HG02763 (cell line): ENCODE measurements around the gene LAYN.

Experiments
- ATAC-seq: cut with Tn5 transposase; IDR thresholded peaks from one replicate; pipeline ENCODE4 v1.9.1; 2021; ENCODE audit warnings: mild to moderate bottlenecking, moderate library complexity; ENCODE audit not compliant: unreplicated experiment

Gene LAYN, protein sequence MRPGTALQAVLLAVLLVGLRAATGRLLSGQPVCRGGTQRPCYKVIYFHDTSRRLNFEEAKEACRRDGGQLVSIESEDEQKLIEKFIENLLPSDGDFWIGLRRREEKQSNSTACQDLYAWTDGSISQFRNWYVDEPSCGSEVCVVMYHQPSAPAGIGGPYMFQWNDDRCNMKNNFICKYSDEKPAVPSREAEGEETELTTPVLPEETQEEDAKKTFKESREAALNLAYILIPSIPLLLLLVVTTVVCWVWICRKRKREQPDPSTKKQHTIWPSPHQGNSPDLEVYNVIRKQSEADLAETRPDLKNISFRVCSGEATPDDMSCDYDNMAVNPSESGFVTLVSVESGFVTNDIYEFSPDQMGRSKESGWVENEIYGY

DNA sequence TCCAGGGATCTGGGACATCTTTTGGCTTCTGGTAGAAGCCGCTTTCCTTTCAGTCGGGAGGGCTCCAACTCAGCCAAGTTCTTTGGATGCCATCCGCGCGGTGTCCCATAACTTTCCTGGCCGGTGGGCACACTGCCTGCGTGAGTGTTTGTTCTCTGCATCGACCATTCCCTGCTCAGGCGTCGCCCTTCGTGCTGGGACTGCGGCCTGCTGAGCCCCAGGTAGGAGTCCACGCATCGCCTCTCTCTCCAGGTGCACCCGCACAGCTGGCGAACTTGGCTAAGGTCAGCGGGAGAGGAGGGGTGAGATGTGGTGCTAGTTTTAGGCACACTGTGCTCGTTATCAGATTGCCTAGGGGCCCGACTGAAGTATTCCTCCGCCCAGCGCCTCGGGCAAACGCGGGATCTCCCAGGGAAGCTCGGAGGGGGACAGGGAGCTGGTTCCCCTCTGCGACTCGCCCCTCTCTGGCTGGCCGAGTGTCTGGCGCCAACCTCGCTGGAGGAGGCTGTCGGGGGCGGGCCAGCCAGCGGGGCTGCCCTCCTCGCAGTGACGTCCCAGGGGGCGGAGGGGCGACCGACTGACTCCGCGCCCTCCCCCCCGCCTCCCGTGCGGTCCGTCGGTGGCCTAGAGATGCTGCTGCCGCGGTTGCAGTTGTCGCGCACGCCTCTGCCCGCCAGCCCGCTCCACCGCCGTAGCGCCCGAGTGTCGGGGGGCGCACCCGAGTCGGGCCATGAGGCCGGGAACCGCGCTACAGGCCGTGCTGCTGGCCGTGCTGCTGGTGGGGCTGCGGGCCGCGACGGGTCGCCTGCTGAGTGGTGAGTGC, at the start of gene LAYN:
Gene LAYN, plus strand, starts transcription at position 607 of the 823 bp plus-strand sequence. Its CDS starts 124 bp downstream, at position 731.
- ATAC-seq = no peak

DNA sequence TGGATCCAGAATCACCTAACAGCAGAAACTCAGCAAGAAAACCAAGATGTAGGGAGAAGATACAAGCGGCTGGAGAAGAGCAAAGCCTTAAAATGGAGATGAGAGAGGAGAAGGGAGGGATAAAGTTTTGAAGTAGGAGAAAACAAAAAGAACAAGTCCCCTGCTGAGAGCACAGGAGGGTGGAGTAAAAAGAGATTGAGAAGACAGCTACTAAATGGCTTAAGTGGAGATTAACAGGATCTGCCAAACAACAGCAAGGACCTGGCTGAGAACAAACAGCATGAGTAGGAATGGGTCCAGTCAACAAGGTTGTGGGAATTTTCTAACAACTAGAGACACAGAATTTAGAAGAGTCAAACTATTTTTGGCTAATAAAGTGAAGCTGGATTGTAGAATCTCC, 46.5 kb upstream of the LAYN start:
- no peak for ATAC-seq

DNA sequence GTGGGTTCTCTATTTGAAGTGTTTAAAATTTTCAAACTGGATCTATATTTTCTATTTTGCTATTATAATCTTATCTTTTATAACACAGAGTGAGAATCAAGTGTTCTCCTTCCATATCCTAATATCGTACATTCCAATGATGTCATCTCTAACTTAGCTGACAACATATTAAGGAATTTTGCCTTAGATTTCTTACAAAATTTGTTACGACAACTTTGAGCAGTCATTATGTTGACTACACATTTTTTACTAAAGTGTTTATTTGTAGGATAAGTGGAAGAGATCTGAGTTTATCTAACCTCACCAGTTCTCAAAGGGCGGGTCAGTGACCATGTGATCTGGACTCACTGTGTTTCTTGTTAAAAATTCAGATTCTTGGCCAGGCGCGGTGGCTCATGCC, 41.0 kb upstream of the LAYN start:
- ATAC-seq = no peak

DNA sequence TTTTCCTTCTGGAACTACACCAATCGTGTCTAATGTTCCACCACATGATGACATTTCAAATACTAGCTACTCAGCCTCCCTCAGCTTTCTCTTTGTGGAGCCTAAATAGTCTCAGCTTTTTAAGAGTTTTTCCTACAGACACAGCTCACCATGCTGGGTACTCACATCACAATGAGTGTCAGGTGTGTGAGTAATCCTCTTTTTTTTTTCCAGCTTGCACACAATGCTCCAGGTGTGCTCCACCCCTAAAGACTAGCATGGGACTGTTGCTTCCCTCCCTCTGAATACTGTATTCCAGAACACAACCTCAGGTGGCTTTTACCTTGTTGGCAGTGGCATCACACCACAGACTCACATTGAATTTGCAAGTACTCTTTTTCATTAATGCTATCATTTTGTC, 40.0 kb upstream of the LAYN start:
- ATAC-seq = no peak

DNA sequence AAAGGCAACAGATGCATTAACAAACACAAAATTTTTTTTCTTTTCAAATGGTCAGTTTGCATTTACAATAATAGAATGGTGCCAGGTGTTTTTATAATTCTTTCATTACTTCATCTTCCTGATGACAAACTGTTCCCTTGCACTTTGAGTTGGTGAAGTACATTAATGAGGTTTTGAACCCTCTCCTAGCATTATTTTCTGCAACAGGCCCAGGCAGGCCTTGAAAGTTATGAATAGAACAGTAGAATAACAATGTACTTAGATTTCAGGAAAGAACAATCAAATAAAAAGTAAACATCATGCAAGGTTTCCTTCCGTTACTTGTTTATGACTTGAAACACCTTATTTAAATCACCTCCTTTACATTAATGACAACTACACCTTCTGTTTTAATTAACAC, 37.9 kb upstream of the LAYN start:
- no peak for ATAC-seq

DNA sequence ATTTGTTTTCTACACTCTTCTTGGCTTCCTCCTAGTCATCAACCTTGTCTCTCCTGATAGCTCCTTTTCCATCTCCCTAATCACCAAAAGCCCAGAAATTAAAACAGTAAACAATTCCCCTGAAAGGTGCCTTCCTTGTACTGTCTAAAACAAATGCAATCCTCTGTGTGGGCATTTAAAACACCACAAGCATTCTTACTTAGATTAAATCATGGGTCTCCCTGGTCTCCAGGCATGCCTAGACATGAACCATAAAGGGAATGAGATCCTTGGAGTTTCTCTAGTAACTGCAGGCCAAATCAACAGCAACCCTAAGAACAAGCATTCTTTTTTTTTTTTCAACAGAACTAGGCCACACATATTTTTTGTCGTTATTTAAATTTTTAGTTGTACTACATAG, 30.2 kb upstream of the LAYN start:
- ATAC-seq = no peak

DNA sequence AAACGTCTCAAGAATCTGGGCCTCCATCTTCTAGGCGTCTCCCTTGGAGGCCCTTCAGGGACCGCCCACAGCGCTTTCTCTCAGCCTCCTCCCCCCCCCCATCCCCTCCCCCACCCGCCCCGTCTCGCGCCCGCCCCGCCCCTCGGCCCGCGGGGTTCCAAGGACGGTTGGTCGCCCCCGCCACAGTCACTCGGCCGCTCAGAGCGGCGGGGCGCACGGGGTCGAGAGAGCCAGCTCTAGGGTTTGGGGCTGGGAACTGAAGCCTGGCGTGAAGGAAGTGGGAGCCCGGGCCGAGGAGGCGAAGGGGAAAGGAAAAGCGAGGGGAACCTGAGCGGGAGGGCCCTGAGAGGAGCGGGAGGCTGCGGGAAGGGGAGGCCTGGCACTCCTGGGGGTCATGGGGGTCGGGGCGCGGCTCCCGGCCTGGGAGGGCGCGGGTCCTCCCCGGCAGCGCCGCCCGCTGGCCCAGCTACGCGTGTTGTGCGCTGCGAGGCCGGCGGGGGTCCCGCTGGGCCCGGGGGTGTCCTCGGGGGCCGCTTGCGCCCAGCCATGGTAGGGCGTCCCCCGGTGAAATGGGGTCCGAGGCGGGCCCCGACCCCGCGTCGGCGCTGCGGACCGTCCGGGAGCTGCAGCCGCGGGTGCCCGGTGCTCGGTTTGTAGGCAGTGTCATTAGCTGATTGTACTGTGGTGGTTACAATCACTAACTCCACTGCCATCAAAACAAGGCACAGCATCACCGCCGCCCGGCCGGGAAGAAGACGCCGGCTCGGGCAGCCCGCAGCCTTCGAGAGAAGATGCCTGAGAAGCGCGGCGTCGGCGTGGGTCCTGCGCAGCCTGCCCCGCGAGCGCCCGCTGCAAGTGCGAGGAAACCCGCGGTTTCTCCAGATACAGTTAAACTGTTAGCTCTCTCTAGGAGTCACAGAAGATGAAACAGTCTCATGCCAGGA, 28.0 kb upstream of the LAYN start, which contains the start of gene BTG4:
Gene BTG4, minus strand, starts transcription at position 91 of the 944 bp plus-strand sequence. CDS start 13,610 bp downstream, outside the sequence.
- ATAC-seq = no peak

DNA sequence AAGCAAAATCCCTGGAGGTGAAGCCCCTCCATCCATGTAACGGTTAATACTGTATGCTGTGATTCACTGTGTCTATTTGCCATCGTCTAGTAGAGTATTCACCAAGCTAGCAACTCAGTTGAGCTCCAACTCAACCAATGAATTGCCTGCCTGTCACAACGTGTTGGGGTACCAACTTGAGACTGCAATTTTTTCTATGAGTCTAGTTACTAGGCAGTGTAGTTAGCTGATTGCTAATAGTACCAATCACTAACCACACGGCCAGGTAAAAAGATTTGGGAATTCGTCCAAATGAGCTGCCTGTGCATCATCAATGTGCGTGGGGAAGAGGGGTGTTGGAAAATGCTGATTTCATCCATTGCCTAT, 27.3 kb upstream of the LAYN start:
- ATAC-seq = no peak

DNA sequence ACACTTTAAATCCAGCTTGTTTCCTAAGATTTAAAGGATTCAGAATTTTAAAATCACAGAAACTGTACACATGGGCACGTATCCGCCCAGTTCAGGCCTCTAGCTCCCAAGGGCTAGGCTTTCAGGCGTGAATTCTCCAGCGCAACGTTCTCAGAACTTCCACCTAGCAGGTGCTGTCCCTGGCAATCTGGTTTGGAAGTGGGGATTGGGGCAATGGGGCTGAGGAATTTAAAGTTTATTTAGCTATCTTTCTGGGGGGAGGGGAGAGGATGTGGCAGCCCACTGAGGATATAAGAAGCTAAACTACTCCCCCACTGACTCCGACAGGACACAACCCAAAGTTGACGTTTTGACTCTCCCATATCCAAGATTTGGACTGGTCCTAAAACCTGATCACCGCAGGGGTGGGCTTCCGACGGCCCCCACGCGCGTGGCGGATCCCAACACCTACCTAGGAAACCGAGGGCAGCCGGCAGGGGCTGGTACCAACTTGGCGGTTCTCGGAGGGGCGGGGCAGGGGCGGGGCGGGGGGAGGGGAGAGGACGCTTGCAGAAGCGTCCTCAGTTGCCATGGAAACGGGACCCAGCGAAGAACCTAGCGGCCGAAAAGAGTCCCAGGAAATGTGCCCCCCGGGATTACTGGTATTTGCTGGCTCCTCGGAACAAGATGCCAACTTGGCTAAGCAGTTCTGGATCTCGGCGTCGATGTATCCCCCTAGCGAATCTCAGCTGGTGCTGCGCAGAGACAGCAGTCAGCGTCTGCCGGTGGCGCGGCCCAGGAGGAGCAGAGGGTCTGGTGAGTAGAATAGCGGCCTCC, 26.1 kb upstream of the LAYN start, which contains the start of gene HOATZ:
Gene HOATZ, plus strand, starts transcription at position 563 of the 816 bp plus-strand sequence. Its CDS starts 7 bp downstream, at position 570.
- ATAC-seq = no peak

DNA sequence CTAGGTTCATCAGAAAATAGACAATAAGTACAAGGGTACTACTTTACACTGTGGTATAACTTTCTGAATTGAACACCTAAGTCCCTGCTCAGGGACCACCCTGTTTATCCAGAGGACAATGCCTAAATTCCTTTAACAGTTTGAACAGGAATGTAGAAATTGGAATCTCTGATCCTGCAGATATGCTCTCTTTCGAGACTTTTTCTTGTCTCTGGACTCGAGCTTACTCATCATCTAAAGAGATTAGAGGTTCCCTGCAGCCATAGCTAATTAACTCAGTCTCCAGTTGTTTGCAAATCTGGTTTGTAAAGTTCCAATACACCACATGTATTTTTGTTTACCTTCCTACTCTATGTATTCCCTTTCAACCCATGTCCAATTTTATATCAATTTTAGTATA, 24.9 kb upstream of the LAYN start:
- no peak for ATAC-seq

DNA sequence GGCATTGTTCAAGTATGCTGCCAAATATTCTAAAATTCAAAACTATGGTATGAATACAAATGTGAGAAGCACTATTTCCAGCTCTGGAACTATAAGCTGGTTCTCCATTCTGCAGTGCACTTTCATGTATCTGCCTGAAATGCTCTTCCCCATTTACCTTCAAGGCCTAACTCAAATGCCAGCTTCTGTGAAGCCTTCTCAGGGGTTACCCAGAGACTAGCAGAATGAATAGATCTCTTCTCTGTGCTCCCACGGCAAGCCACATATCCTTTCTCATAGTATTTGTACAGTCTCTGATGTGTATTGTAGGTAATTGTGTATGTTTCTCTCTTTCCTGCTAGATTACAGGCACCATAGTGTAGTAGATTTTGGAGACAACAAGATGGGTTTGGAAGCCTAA, 21.9 kb upstream of the LAYN start:
- ATAC-seq = no peak

DNA sequence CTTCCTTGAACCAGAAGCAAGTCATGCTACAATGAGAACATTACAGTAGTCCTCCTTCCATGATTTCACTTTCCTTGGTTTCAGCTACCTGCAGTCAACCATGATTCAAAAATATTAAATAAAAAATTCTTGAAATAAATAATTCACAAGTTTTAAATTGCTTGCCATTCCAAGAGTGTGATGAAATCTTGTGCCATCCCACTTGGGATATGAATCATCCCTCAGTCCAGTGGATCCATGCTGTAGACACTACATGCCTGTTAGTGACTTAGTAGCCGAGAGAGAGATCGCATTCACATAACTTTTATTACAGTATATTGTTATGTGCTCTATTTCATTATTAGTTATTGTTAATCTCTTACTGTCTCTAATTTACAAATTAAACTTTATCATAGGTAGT, 20.0 kb upstream of the LAYN start:
- no peak for ATAC-seq

DNA sequence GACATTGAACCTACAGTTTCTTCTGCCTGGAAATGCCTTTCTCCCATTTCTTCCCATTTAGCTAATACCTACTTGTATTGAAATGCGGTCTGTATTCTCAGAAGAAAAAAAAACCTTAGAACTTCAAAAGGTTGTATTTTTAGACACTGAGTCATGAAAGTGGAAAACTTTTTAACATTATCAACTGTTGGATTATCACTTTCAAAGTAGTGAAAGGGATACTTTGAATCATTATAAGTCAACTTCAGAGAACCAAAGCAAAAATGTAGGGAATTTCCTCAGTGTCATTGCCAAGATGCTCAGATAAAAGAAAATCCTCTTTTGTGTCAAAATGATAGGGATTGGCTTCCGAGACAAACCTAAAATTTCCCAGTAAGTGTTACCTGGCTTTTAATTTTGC, 19.4 kb upstream of the LAYN start:
- ATAC-seq = no peak

DNA sequence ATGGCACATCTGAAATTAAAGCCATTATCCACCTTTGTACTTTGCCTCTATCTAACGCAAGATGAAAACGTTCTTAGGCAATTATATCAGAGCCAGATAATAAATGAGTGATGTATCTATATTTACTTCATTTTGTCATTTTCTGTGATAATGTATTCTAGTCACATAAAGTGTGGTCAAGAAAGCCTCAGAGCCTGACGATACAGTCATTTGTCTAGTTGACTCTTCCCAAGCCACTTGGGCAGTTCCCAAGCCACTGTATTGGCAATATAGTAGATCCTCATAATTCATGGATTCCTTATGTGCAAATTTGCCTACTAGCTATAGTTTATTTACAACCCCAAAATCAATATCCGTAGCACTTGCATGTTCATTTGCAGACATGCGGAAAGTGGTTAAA, 18.1 kb upstream of the LAYN start:
- no peak for ATAC-seq

DNA sequence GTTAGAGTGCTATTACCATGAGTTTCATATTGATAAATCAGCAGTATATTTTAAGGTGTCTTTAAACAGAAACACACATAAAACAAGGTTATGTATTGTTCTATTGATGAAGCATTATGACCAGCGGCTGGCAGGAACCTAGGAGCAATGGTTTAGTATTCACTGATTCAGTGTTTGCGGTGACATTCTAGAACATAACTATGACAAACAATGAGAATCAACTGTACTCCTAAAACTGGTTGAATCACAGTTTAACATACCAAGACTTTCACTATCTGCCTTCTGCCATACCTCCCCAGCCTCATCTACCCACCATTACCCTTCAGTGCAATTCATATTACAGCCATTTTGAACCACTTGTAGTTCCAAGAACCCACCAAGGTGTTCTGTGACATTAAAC, 17.2 kb upstream of the LAYN start:
- no peak for ATAC-seq

DNA sequence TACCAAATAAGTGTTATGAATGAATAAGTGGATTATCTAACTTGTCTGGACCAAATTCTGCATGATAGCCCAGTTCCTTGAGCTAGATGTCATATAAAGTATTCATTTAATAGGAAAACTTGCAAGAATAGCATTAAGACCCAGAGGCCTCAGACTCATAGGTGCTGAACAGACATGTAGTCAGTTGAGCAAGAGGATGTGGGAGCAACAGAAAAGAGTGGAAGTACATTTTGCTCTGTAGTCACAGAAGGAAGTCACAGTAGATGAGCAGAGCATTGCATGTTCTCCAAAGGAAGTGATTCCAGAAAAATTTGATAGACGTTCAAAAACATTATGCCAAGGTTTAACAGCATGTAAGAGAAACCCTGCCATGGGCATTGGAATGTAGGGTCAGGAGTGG, 16.5 kb upstream of the LAYN start:
- no peak for ATAC-seq

DNA sequence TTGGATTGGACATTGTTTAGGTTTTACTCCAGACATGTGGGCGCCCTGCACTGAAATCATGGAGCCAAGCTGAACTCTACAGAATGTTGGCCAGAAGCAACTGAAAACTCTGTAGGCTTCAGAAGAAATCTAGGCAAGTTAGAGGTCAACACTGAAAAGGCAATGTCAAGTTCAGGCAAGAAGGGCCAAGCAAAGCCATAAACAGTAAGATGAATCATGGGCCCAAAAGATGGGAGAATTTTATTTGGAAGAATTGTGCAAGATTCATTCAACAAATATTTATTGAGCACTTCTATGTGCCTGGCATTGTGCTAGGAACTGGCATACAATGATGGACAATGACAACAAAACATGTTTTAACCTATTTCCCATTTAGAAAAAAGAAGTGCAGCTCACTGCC, 15.1 kb upstream of the LAYN start:
- ATAC-seq = no peak

DNA sequence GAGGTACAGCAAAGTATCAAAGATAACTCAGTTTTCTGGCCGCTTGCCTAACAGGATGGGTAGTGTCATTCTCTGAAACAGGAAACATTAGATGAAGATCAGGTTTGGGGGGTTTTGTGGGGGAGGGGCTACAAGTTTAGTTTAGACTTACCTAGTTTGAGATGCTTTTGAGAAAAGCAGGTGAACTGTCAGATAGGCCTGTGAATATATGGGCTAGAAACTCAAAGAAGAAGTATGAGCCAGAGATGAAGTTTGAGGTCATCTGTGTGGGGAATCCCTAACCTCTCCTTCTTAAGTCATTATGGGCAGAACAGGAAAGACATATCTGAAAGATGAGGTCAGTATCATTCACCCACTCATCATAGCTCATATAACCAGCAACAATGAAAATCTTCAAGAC, 14.0 kb upstream of the LAYN start:
- no peak for ATAC-seq

DNA sequence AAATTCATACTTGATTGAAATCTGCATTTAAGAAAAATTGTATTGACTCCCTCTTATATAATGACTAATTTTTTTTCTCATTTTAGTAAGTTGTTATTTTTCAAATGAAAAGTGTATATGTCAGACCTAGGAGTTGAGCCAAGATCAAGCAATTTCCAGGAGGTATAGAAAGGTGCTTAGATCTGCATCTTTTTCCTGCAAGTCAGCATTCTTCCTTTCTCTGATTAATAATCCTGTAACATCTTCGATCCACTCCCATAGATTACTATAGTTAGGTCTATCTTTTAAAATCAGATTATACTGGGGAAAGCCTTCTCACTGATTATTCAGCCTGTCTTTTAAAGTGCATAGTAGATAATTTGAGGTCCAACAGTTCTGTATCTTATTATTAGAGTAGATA, 13.2 kb upstream of the LAYN start:
- ATAC-seq = no peak

DNA sequence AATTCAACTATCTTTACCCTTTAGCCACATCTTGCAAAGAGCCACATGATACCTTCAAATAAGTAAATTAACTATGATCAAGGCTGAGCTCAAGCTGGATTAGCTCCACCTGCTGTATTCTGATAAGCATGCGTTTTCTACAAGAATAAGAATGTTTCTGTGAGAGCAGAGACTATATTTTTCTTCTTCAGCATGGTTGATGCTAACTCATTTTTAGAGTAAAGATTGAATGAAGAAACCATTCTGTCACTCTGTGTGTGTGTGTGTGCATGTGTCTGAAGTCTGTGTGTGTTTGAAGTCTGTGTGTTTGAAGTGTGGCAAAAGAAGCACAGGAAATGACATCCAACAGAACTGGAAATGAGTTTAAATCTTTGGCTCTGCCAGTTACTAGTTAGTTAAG, 12.0 kb upstream of the LAYN start:
- no peak for ATAC-seq
